Ovary (tissue), 9 donors: Measurements from ENCODE around the gene LRP1B. TPM values are rescaled to one million over a fixed set of nuclear protein-coding genes. Genes with fewer than 3 reads are reported as not detected.

Source experiments
- DNase-seq, 5 donors: peaks; one replicate each; pipeline ENCODE4 v3.0.0-alpha.2; 2019 to 2020
- H3K27ac ChIP-seq, 2 donors: fragments of 200-600 bp; one replicate each; pipeline versions ENCODE4 v1.5.1 to v1.8.0; 2019 to 2022
- H3K27me3 ChIP-seq: fragments of 200-600 bp; one replicate; pipeline ENCODE4 v1.8.0; 2022
- H3K36me3 ChIP-seq: fragments of 200-600 bp; sonication (generic); one replicate; pipeline ENCODE4 v1.5.1; 2019
- H3K4me1 ChIP-seq: one replicate; pipeline ENCODE4 v1.8.1; 2013; ENCODE audit warnings: mild to moderate bottlenecking, moderate library complexity; ENCODE audit not compliant: insufficient read depth
- H3K4me3 ChIP-seq: fragments of 200-600 bp; sonication (generic); one replicate; pipeline ENCODE4 v1.5.1; 2017
- H3K9me3 ChIP-seq, 2 donors: fragments of 200-600 bp in 1 of 2; sonication (generic) in 1 of 2; one replicate each; pipeline versions ENCODE4 v1.5.1 to v1.8.1; 2013 to 2019; ENCODE audit warnings: mild to moderate bottlenecking in 1 of 2, moderate library complexity in 1 of 2
- CTCF ChIP-seq, 3 donors: fragments of 450-650 bp in 2 of 3; fragments of 200-600 bp in 1 of 3; IDR thresholded peaks; one replicate each; pipeline versions ENCODE4 v1.5.1 to v1.8.0; 2016 to 2022; ENCODE audit warnings: antibody characterized with exemption in 3 of 3, mild to moderate bottlenecking in 1 of 3
- EP300 ChIP-seq: sonication (generic); formaldehyde crosslinking; IDR thresholded peaks from one replicate; pipeline ENCODE4 v1.6.1; 2017; ENCODE audit warnings: antibody characterized with exemption
- POLR2A ChIP-seq: fragments of 450-650 bp; IDR thresholded peaks from one replicate; pipeline ENCODE4 v1.6.1; 2017; ENCODE audit warnings: antibody characterized with exemption, mild to moderate bottlenecking, moderate library complexity
- WGBS, 3 donors: extraction: QIAGEN DNeasy Blood & Tissue Kit in 1 of 3; methylation state at CpG; one replicate each; pipeline versions ENCODE4 v1.1.5 to v1.1.7; 2013 to 2017; 5-methylcytosine and 5-hydroxymethylcytosine counted together
- intact Hi-C, 4 donors: fragments of 100-400 bp; cut with DNase I; formaldehyde crosslinking; loops; one replicate each; pipeline versions ENCODE4 v1.11.0 to v1.15.1; 2022 to 2023
- polyA plus RNA-seq, 2 donors: library from polyadenylated mRNA; stranded (reverse); fragments of 200-250 nt in 1 of 2; fragments of 350-450 nt in 1 of 2; fragmentation: Illumina TruSeq in 1 of 2; extraction: RNeasy Lipid Tissue Mini Kit (QIAGEN cat#74804) in 1 of 2; gene quantifications; one replicate each; pipeline ENCODE4 v1.2.3, GENCODE V29; 2013 to 2014
- total RNA-seq, 7 donors: library from RNA; depleted of rRNA in 2 of 7; stranded (reverse); fragments of >200 nt in 2 of 7; fragmentation: NEBNext Ultra II Directional in 3 of 7; extraction: Animal tissue kit (Norgen Biotek cat#: 25700) in 3 of 7; gene quantifications; one replicate each; pipeline versions ENCODE4 v1.1.0 to v1.2.4, GENCODE V29; 2016 to 2023
- donor health status: DM: no; HTN: no; CAD: no; lungs with moderate emphysema.
- donor health status: DM: no; HTN: no; CAD: no.
- donor health status: Bipolar disorder and iron deficiency.
- donor health status: DM: yes; HTN: yes; CAD: no.
- donor health status: DM: no; HTN: no; CAD: no.
- donor health status: DM: yes; HTN: yes; CAD: no.

LRP1B gene
- total and polyA plus RNA-seq, 9 donors, result 0.08 to 2.6 (median 0.37) TPM

GRCh38 chr2:141201016-141201565, 929.7 kb downstream of the LRP1B start:
- Histone ChIP-seq H3K36me3 (no peaks in the 10 kb centered on the region), H3K27me3 (no peaks in the 10 kb centered on the region), H3K4me3 (no peak overlapping the region), H3K27ac (no peak overlapping the region), H3K4me1 (no peaks in the 10 kb centered on the region), H3K9me3 (no peaks in the 10 kb centered on the region)
- no peak for TF ChIP-seq CTCF (IDR thresholded peaks at IDR 0.05)
- TF ChIP-seq EP300, result no peak
- TF ChIP-seq POLR2A, result no peak
- DNase-seq, result no peak
- 57 to 64% (median 57%) methylated on average over 6 of the region's 6 CpGs for WGBS, 3 donors
- intact Hi-C loops, result no loop called here

- no peaks in the 10 kb centered on the region for H3K9me3 ChIP-seq
- H3K4me3 ChIP-seq, result no peak overlapping the region
- no peak overlapping the region for H3K27ac ChIP-seq
- H3K36me3 ChIP-seq, result no peaks in the 10 kb centered on the region
- no peak for TF ChIP-seq CTCF (IDR thresholded peaks at IDR 0.05)
- no peak for TF ChIP-seq POLR2A
- no peak for TF ChIP-seq EP300
- no peak for DNase-seq
- intact Hi-C loops, result no loop called here
- WGBS, 3 donors, result 70 to 78% (median 72%) methylated on average over 1 of the region's 1 CpG
- H3K4me1 ChIP-seq, result no peaks in the 10 kb centered on the region
- no peaks in the 10 kb centered on the region for H3K27me3 ChIP-seq
Observed at GRCh38 chr2:141200191-141200590, 930.6 kb downstream of the LRP1B start.

- intact Hi-C loops, result no loop called here
- Histone ChIP-seq H3K9me3 (no peaks in the 10 kb centered on the region), H3K36me3 (no peaks in the 10 kb centered on the region), H3K4me3 (no peak overlapping the region), H3K27me3 (no peaks in the 10 kb centered on the region), H3K27ac (no peak overlapping the region), H3K4me1 (no peaks in the 10 kb centered on the region)
- TF ChIP-seq POLR2A (no peak), CTCF (IDR thresholded peaks at IDR 0.05) (no peak), EP300 (no peak)
- no peak for DNase-seq
Observed at GRCh38 chr2:141199711-141200110, 931.1 kb downstream of the LRP1B start.

- no peak overlapping the region for H3K4me3 ChIP-seq
- intact Hi-C loops, result no loop called here
Observed at GRCh38 chr2:141195087-141195486, 935.7 kb downstream of the LRP1B start.

More at GRCh38 chr2:141195087-141195486, 935.7 kb downstream of the LRP1B start:
- H3K4me1 ChIP-seq, result no peaks in the 10 kb centered on the region
- TF ChIP-seq CTCF (IDR thresholded peaks at IDR 0.05), result no peak
- no peak for TF ChIP-seq POLR2A
- no peak for TF ChIP-seq EP300
- 52 to 68% (median 60%) methylated on average over 1 of the region's 1 CpG for WGBS, 3 donors
- H3K27me3 ChIP-seq, result no peaks in the 10 kb centered on the region
- DNase-seq, result no peak
- H3K36me3 ChIP-seq, result no peaks in the 10 kb centered on the region
- H3K9me3 ChIP-seq, result no peaks in the 10 kb centered on the region
- no peak overlapping the region for H3K27ac ChIP-seq
